ENCODE data around the gene BCL2L15. TPM values are rescaled to one million over a fixed set of nuclear protein-coding genes. Genes with fewer than 3 reads are reported as not detected.

The BCL2L15 gene
- total and polyA plus RNA-seq, 2 of the 8 experiments (the other 6 are each of a cell fraction or from before 2014, with no cell fraction given): 0.32 to 0.36 TPM

DNA sequence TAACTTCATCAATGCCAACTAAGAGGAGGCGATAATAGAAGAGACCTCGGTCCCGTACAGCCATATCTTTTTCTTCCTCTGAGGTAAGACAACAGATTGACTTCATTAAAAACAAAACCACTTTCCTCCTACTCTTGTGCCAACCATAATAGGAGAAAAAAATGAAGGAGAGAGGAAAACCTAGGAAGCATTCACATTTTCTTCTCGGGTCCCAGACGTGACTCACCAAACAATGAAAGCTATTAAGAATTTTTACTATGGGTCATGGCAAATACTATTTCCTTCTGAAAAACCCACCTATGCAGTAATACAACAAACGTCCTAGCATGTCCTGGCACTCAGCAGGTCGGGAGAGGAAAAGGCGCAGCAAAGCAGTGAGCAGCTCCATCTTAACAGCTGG is 8.6 kb upstream of the BCL2L15 start:
- no peaks in the 10 kb centered on the region for H4K20me1 ChIP-seq (replicated peaks in 1 of 2; ENCODE audit: control insufficient read depth in 1 of 2, insufficient read depth in 2 of 2, low read length in 2 of 2)
- no peak overlapping the region for H3K9ac ChIP-seq (replicated peaks in 1 of 4; ENCODE audit: extremely low read depth in 1 of 4, low read depth in 3 of 4, low read length in 3 of 4)
- WGBS, 2 experiments (ENCODE audit: extremely low coverage in 1 of 2, insufficient coverage in 1 of 2, insufficient read length in 1 of 2, insufficient replicate concordance in 2 of 2, low coverage in 1 of 2, low lambda C conversion rate in 2 of 2, missing lambda C conversion rate in 1 of 2): 92% methylated on average over 8 of the region's 8 CpGs; no CpG with 5 or more reads in 1 of the 2 experiments
- H3K36me3 ChIP-seq (ENCODE audit: control insufficient read depth in 2 of 4, insufficient read depth in 4 of 4, low read length in 3 of 4): peaks cover 0 to 15% (median 7%) of the 10 kb centered on the region in 4 experiments; a peak in 4 of 8 replicates
- no peak overlapping the region for H3K27ac ChIP-seq (ENCODE audit: low read depth, low read length)
- H2BK120ac ChIP-seq (replicated peaks; ENCODE audit: low read depth, low read length): no peak overlapping the region
- no peak overlapping the region for H3K23ac ChIP-seq (ENCODE audit: insufficient read length)
- H2BK12ac ChIP-seq (ENCODE audit: low read depth, low read length): no peak overlapping the region
- ChIA-PET POLR2A (ENCODE audit: partially characterized antibody) (interaction anchor here (1.8 kb wide), 1 partner anchor 8 kb away, joined by 4 read pairs; the partner anchor contains the start of gene AP4B1), CTCF (ENCODE audit: partially characterized antibody) (interaction anchor here (0.9 to 1.0 kb wide), 3 partner anchors 12 to 614 kb away, joined by 3 read pairs; no protein-coding TSS in a partner anchor)
- no peak overlapping the region for H3K18ac ChIP-seq (ENCODE audit: extremely low read depth, low read length)
- H3K4ac ChIP-seq (replicated peaks; ENCODE audit: insufficient read length, low read depth, low read length): no peak overlapping the region
- H4K91ac ChIP-seq (replicated peaks; ENCODE audit: insufficient read length, low read length): no peak overlapping the region
- H4K5ac ChIP-seq (ENCODE audit: insufficient read length, low read depth, low read length): no peak overlapping the region
- no peak overlapping the region for H3K4me3 ChIP-seq (ENCODE audit: extremely low read depth in 1 of 4, insufficient read depth in 2 of 4, low read depth in 3 of 4, low read length in 4 of 4)
- H3K79me1 ChIP-seq (ENCODE audit: low read depth, low read length): no peaks in the 10 kb centered on the region
- no peak overlapping the region for H3K56ac ChIP-seq (replicated peaks; ENCODE audit: insufficient read length, low read depth, low read length)
- DNase-seq (ENCODE audit: low read depth in 1 of 2, low spot score in 2 of 2) (no peak), FAIRE-seq (no peak)
- H3K14ac ChIP-seq (ENCODE audit: insufficient read length): no peak overlapping the region
- H3K27me3 ChIP-seq (replicated peaks in 1 of 4; ENCODE audit: control insufficient read depth in 3 of 4, extremely low read depth in 1 of 4, insufficient read depth in 3 of 4, low read length in 3 of 4): no peaks in the 10 kb centered on the region
- TF ChIP-seq, protein P1, sequence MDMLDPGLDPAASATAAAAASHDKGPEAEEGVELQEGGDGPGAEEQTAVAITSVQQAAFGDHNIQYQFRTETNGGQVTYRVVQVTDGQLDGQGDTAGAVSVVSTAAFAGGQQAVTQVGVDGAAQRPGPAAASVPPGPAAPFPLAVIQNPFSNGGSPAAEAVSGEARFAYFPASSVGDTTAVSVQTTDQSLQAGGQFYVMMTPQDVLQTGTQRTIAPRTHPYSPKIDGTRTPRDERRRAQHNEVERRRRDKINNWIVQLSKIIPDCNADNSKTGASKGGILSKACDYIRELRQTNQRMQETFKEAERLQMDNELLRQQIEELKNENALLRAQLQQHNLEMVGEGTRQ (IDR thresholded peaks at IDR 0.05; ENCODE audit: low read length): no peak
- TF ChIP-seq, protein P2, sequence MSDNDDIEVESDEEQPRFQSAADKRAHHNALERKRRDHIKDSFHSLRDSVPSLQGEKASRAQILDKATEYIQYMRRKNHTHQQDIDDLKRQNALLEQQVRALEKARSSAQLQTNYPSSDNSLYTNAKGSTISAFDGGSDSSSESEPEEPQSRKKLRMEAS (IDR thresholded peaks at IDR 0.05): no peak
- TF ChIP-seq RBBP5 (IDR thresholded peaks at IDR 0.05; ENCODE audit: borderline replicate concordance, low read depth, low read length) (no peak), NANOG (IDR thresholded peaks at IDR 0.05; ENCODE audit: insufficient read depth, low read depth, low read length, poor library complexity, severe bottlenecking) (no peak), POLR2A (IDR thresholded peaks at IDR 0.05; ENCODE audit: control extremely low read depth in 1 of 2, low read depth in 2 of 2, low read length in 2 of 2) (no peak), SP1 (IDR thresholded peaks at IDR 0.05; ENCODE audit: low read depth, low read length) (no peak)
- H2BK5ac ChIP-seq (ENCODE audit: low read depth, low read length): no peak overlapping the region
- H2BK20ac ChIP-seq (ENCODE audit: low read length): no peak overlapping the region
- H3K4me2 ChIP-seq (ENCODE audit: insufficient read depth in 1 of 2, low read depth in 2 of 2, low read length in 2 of 2): no peak overlapping the region
- no peaks in the 10 kb centered on the region for H3K79me2 ChIP-seq (ENCODE audit: control insufficient read depth in 1 of 2, insufficient read depth in 2 of 2, low read length in 2 of 2)
- no peaks in the 10 kb centered on the region for H3K23me2 ChIP-seq (ENCODE audit: low read depth, low read length)
- no peak overlapping the region for H2AFZ ChIP-seq (ENCODE audit: low read length)
- no peaks in the 10 kb centered on the region for H3K9me3 ChIP-seq (ENCODE audit: insufficient read depth in 2 of 2, low read depth in 1 of 2, low read length in 1 of 2)
- H3K4me1 ChIP-seq (replicated peaks in 1 of 4; ENCODE audit: control insufficient read depth in 3 of 4, insufficient read depth in 4 of 4, low read length in 3 of 4): no peaks in the 10 kb centered on the region
- H2BK15ac ChIP-seq (ENCODE audit: low read length): no peak overlapping the region
- no peak overlapping the region for H2AK5ac ChIP-seq (ENCODE audit: low read depth, low read length)
- H4K8ac ChIP-seq (ENCODE audit: extremely low read depth, insufficient read depth, low read length): no peak overlapping the region
